OCI-LY7 (cell line): ENCODE measurements around the gene VCP.

Experiments used
- CTCF ChIP-seq: fragments of 200-600 bp; sonication (generic); conservative IDR thresholded peaks from 2 replicates; pipeline ENCODE4 v1.5.1; 2014; ENCODE audit warnings: mild to moderate bottlenecking, antibody characterized with exemption, low read length, moderate library complexity, mixed read lengths
- EZH2phosphoT487 ChIP-seq: fragments of 200-600 bp; sonication (generic); IDR thresholded peaks from 2 replicates; pipeline ENCODE4 v1.6.1; 2018; ENCODE audit warnings: low read depth, borderline replicate concordance, mild to moderate bottlenecking, mixed run types, antibody characterized with exemption, low read length, moderate library complexity, mixed read lengths

DNA sequence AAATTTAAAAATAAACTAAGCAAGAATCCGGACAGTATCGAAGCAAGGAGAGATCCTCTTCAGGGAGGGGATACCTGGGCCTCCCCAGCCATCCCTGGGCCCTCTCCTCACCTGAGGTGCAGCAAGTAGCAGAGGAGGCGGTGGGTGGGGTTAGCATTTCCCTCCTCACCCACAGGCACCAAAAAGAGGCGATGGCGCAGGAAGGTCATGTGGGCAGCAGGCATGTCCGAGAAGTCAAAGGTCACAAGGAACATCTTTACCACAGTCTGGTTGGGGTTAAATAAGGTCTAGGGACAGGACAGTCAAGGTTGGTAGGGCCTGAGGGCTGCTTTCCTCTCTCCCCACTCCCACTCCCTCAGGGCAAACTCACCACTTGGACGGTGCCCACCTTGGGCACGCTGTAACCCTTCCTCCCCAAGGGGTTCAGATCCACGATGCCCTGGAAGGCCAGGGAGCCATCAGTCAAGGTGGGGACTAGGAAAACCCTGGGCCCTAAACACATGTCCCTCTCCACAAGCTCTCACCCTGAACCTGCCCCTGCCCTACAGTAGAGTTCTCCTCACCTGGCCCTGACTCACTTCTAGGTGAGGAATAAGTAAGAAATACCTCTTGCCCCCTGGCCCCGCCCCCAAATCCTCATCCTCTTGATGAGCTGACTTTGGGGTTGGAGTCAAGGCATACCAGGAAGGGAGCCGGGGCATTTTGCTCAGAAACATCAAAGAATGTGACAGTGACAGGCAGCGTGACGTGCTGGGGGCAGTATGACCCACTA lies 33.3 kb upstream of the VCP start:
- no peak for TF ChIP-seq CTCF
- no peak for TF ChIP-seq EZH2phosphoT487
